Ishikawa (cell line): ENCODE data around the gene TRIM59.
A peak's percentile ranks its signal among the peaks of the same experiment; 100 is the strongest.

ENCODE experiments used
- CEBPB ChIP-seq: IDR thresholded peaks from 2 replicates; pipeline ENCODE4 v1.6.1; 2012
- CREB1 ChIP-seq: IDR thresholded peaks from 2 replicates; pipeline ENCODE4 v1.6.1; 2012; ENCODE audit warnings: low read depth
- EGR1 ChIP-seq: IDR thresholded peaks from 2 replicates; pipeline ENCODE4 v1.6.1; 2012
- EP300 ChIP-seq: IDR thresholded peaks from 2 replicates; pipeline ENCODE4 v1.6.1; 2012; ENCODE audit warnings: borderline replicate concordance
- FOXM1 ChIP-seq: IDR thresholded peaks from 2 replicates; pipeline ENCODE4 v1.6.1; 2012; ENCODE audit warnings: low read depth, borderline replicate concordance
- NFIC ChIP-seq: IDR thresholded peaks from 2 replicates; pipeline ENCODE4 v1.6.1; 2012
- RAD21 ChIP-seq: IDR thresholded peaks from 2 replicates; pipeline ENCODE4 v1.6.1; 2012; ENCODE audit warnings: low read depth
- TAF1 ChIP-seq: IDR thresholded peaks from 2 replicates; pipeline ENCODE4 v1.6.1; 2012; ENCODE audit warnings: low read depth, mild to moderate bottlenecking
- TCF12 ChIP-seq: IDR thresholded peaks from 2 replicates; pipeline ENCODE4 v1.6.1; 2012; ENCODE audit warnings: low read depth
- TEAD4 ChIP-seq: IDR thresholded peaks from 2 replicates; pipeline ENCODE4 v1.6.1; 2012
- YY1 ChIP-seq: IDR thresholded peaks from 2 replicates; pipeline ENCODE4 v1.6.1; 2012; ENCODE audit warnings: low read depth
- ZBTB7A ChIP-seq: IDR thresholded peaks from 2 replicates; pipeline ENCODE4 v1.6.1; 2012; ENCODE audit warnings: low read depth
- TF ChIP-seq, protein P1 (sequence below): IDR thresholded peaks from 2 replicates; pipeline ENCODE4 v1.6.1; 2012; ENCODE audit warnings: low read depth, mild to moderate bottlenecking
- TF ChIP-seq, protein P2 (sequence below): IDR thresholded peaks from 2 replicates; pipeline ENCODE4 v1.6.1; 2012
- TF ChIP-seq, protein P3 (sequence below): IDR thresholded peaks from 2 replicates; pipeline ENCODE4 v1.6.1; 2012

The TRIM59 gene

DNA sequence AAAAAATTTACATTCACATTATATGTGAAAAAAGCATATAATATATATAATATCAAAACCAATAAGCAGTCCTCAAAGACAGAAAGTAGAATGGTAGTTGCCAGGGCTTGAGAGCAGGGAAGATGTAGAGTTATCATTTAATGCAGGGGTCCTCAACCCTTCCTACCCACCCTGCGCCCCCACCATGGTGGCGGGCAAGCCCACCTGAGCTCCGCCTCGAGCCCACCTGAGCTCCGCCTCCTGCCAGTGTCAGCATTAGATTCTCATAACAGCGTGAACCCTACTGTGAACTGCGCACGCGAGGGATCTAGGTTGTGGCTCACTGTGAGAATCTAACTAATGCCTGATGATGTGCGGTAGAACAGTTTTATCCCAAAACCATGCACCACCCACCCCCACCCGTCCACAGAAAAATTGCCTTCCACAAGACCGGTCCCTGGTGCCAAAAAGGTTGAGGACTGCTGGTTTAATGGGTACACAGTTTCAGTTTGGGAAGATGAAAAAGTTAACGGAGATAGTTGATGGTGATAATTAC lies 3.0 kb downstream of the TRIM59 start:
- TF ChIP-seq NFIC (no peak), ZBTB7A (no peak), CREB1 (no peak), FOXM1 (no peak), CEBPB (no peak), RAD21 (no peak), EP300 (no peak), TCF12 (no peak), TEAD4 (no peak), YY1 (no peak), EGR1 (no peak), TAF1 (no peak)
- TF ChIP-seq, protein P1, sequence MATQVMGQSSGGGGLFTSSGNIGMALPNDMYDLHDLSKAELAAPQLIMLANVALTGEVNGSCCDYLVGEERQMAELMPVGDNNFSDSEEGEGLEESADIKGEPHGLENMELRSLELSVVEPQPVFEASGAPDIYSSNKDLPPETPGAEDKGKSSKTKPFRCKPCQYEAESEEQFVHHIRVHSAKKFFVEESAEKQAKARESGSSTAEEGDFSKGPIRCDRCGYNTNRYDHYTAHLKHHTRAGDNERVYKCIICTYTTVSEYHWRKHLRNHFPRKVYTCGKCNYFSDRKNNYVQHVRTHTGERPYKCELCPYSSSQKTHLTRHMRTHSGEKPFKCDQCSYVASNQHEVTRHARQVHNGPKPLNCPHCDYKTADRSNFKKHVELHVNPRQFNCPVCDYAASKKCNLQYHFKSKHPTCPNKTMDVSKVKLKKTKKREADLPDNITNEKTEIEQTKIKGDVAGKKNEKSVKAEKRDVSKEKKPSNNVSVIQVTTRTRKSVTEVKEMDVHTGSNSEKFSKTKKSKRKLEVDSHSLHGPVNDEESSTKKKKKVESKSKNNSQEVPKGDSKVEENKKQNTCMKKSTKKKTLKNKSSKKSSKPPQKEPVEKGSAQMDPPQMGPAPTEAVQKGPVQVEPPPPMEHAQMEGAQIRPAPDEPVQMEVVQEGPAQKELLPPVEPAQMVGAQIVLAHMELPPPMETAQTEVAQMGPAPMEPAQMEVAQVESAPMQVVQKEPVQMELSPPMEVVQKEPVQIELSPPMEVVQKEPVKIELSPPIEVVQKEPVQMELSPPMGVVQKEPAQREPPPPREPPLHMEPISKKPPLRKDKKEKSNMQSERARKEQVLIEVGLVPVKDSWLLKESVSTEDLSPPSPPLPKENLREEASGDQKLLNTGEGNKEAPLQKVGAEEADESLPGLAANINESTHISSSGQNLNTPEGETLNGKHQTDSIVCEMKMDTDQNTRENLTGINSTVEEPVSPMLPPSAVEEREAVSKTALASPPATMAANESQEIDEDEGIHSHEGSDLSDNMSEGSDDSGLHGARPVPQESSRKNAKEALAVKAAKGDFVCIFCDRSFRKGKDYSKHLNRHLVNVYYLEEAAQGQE: no peak
- TF ChIP-seq, protein P2, sequence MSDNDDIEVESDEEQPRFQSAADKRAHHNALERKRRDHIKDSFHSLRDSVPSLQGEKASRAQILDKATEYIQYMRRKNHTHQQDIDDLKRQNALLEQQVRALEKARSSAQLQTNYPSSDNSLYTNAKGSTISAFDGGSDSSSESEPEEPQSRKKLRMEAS: no peak
- TF ChIP-seq, protein P3, sequence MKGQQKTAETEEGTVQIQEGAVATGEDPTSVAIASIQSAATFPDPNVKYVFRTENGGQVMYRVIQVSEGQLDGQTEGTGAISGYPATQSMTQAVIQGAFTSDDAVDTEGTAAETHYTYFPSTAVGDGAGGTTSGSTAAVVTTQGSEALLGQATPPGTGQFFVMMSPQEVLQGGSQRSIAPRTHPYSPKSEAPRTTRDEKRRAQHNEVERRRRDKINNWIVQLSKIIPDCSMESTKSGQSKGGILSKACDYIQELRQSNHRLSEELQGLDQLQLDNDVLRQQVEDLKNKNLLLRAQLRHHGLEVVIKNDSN: no peak

DNA sequence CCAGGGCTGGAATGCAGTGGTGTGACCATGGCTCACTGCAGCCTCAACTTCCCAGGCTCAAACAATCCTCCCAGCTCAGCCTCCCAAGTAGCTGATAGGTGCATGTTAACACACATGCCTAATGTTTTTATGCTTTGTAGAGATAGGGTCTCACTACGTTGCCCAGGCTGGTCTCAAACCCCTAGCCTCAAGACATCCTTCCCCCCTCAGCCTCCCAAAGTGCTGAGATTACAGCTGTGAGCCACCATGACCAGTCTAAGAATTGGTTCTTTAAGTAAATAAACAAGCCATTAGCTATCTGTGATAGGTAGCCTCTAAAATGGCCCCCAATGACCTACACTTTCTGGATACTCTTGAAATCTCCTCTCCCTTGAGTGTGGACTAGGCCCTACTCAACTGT lies 3.7 kb downstream of the TRIM59 start:
- TF ChIP-seq CEBPB (no peak), EGR1 (no peak), TCF12 (no peak), EP300 (no peak), RAD21 (no peak), NFIC (no peak), CREB1 (no peak), ZBTB7A (no peak), TAF1 (no peak)
- TF ChIP-seq, protein P1: no peak

DNA sequence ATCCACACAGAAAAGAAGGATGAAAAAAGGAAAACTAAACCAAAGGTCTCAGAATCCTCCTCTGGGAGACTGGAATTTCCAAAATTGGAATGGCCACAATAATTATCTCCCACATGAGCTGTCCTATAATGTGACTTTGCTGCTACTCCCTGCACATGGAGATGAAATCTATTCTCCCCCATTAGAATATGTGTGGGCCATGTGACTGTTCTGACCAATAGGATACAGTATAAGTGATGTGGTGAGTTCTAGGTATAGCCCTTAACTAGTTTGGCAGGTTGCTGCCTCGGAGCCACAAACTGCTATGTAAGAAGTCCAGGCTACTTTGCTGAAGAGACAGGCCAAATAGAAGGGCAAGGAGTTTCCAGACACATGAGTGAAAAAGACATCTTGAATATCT lies 5.2 kb downstream of the TRIM59 start:
- TF ChIP-seq, protein P3: peak; percentile 86
- TF ChIP-seq YY1: no peak

DNA sequence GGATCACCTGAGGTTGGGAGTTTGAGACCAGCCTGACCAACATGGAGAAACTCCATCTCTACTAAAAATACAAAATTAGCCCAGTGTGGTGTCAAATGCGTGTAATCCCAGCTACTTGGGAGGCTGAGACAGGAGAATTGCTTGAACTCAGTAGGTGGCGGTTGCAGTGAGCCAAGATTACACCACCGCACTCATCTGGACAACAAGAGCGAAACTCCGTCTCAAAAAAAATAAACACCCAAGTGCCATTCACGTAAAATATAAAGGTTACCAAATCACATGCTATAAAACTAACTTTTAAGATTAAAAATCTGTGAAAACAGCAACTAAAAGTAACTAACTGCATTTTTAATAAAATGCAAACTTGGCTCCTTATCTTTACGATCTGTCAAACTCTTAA lies 8.9 kb downstream of the TRIM59 start:
- TF ChIP-seq TEAD4: no peak
- TF ChIP-seq CEBPB: no peak
- no peak for TF ChIP-seq YY1

DNA sequence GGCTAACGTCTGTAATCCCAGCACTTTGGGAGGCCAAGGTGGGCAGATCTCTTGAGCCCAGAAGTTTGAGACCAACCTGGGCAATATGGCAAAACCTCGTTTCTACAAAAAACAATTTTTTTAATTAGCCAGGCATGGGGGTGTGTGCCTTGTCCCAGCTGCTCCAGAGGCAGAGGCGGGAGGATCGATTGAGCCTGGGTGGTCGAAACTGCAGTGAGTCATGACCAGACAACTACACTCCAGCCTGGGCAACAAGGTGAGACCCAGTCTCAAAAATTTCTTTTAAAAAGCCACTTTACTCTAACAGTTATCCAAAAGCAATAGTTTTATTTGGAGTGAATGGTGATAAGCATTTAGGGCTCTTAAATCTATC lies 12.5 kb downstream of the TRIM59 start:
- TF ChIP-seq TAF1: no peak
- TF ChIP-seq NFIC: no peak
- TF ChIP-seq ZBTB7A: no peak
- TF ChIP-seq, protein P1: no peak
- TF ChIP-seq YY1: no peak
- TF ChIP-seq, protein P2: no peak
- no peak for TF ChIP-seq RAD21
- TF ChIP-seq EP300: no peak
- no peak for TF ChIP-seq EGR1
- TF ChIP-seq TCF12: no peak
- no peak for TF ChIP-seq CEBPB
- no peak for TF ChIP-seq CREB1
- TF ChIP-seq TEAD4: no peak
- TF ChIP-seq FOXM1: no peak
- TF ChIP-seq, protein P3: no peak
